ENCODE measurements around the gene CRYBA2. TPM values are rescaled to one million over a fixed set of nuclear protein-coding genes. Genes with fewer than 3 reads are reported as not detected.

CRYBA2 gene
- total and polyA plus RNA-seq, 2 of the 8 experiments (the other 6 are each of a cell fraction or from before 2014, with no cell fraction given), result not detected

GRCh38 chr2:219009294-219009693 lies 16.1 kb upstream of the CRYBA2 start:
- Histone ChIP-seq H3K4ac (replicated peaks; ENCODE audit: insufficient read length, low read depth, low read length) (no peak overlapping the region), H3K9ac (replicated peaks in 1 of 4; ENCODE audit: extremely low read depth in 1 of 4, low read depth in 3 of 4, low read length in 3 of 4) (no peak overlapping the region), H3K79me1 (ENCODE audit: low read depth, low read length) (no peaks in the 10 kb centered on the region), H3K4me2 (ENCODE audit: insufficient read depth in 1 of 2, low read depth in 2 of 2, low read length in 2 of 2) (no peak overlapping the region), H3K56ac (replicated peaks; ENCODE audit: insufficient read length, low read depth, low read length) (no peak overlapping the region), H3K9me3 (ENCODE audit: insufficient read depth in 2 of 2, low read depth in 1 of 2, low read length in 1 of 2) (no peaks in the 10 kb centered on the region), H2BK20ac (ENCODE audit: low read length) (no peak overlapping the region), H2BK120ac (replicated peaks; ENCODE audit: low read depth, low read length) (no peak overlapping the region), H2AFZ (ENCODE audit: low read length) (no peak overlapping the region), H2BK15ac (ENCODE audit: low read length) (no peak overlapping the region), H3K36me3 (ENCODE audit: control insufficient read depth in 2 of 4, insufficient read depth in 4 of 4, low read length in 3 of 4) (no peaks in the 10 kb centered on the region), H4K5ac (ENCODE audit: insufficient read length, low read depth, low read length) (no peak overlapping the region), H3K27ac (ENCODE audit: low read depth, low read length) (no peak overlapping the region), H3K27me3 (replicated peaks in 1 of 4; ENCODE audit: control insufficient read depth in 3 of 4, extremely low read depth in 1 of 4, insufficient read depth in 3 of 4, low read length in 3 of 4) (peaks cover 4 to 24% (median 16%) of the 10 kb centered on the region in 4 experiments), H3K4me1 (replicated peaks in 1 of 4; ENCODE audit: control insufficient read depth in 3 of 4, insufficient read depth in 4 of 4, low read length in 3 of 4) (no peaks in the 10 kb centered on the region), H2BK5ac (ENCODE audit: low read depth, low read length) (no peak overlapping the region), H4K91ac (replicated peaks; ENCODE audit: insufficient read length, low read length) (no peak overlapping the region), H3K18ac (ENCODE audit: extremely low read depth, low read length) (no peak overlapping the region), H3K79me2 (ENCODE audit: control insufficient read depth in 1 of 2, insufficient read depth in 2 of 2, low read length in 2 of 2) (no peaks in the 10 kb centered on the region), H3K23me2 (ENCODE audit: low read depth, low read length) (no peaks in the 10 kb centered on the region), H2AK5ac (ENCODE audit: low read depth, low read length) (no peak overlapping the region), H4K8ac (ENCODE audit: extremely low read depth, insufficient read depth, low read length) (no peak overlapping the region), H3K23ac (ENCODE audit: insufficient read length) (no peak overlapping the region), H3K4me3 (ENCODE audit: extremely low read depth in 1 of 4, insufficient read depth in 2 of 4, low read depth in 3 of 4, low read length in 4 of 4) (no peak overlapping the region), H4K20me1 (replicated peaks in 1 of 2; ENCODE audit: control insufficient read depth in 1 of 2, insufficient read depth in 2 of 2, low read length in 2 of 2) (no peaks in the 10 kb centered on the region), H3K14ac (ENCODE audit: insufficient read length) (no peak overlapping the region), H2BK12ac (ENCODE audit: low read depth, low read length) (no peak overlapping the region)
- WGBS, 2 experiments (ENCODE audit: extremely low coverage in 1 of 2, insufficient coverage in 1 of 2, insufficient read length in 1 of 2, insufficient replicate concordance in 2 of 2, low coverage in 1 of 2, low lambda C conversion rate in 2 of 2, missing lambda C conversion rate in 1 of 2), result 67% methylated on average over 2 of the region's 2 CpGs; no CpG with 5 or more reads in 1 of the 2 experiments
- DNase-seq (ENCODE audit: low read depth in 1 of 2, low spot score in 2 of 2) (no peak), FAIRE-seq (no peak)
- ChIA-PET POLR2A (ENCODE audit: partially characterized antibody) (interaction anchor here (1.5 kb wide), 1 partner anchor 11 kb away, joined by 3 read pairs; no protein-coding TSS in a partner anchor), CTCF (ENCODE audit: partially characterized antibody) (interaction anchor here (0.7 to 14.7 kb wide), 18 partner anchors 7 to 326 kb away, joined by 3 to 154 read pairs (median 16); partner anchors contain the start of genes CRYBA2 and IHH)
- no peak for TF ChIP-seq TBP (IDR thresholded peaks at IDR 0.05; ENCODE audit: low read depth, low read length)
